Astrocyte of the cerebellum (primary cell): ENCODE results near the gene SMG7.

Experiments used
- DNase-seq: peaks from one replicate; pipeline ENCODE4 v3.0.0-alpha.2; 2011; ENCODE audit warnings: low read depth
- H3K4me3 ChIP-seq: 2 replicates; pipeline ENCODE4 v1.5.1; 2011; ENCODE audit warnings: mild to moderate bottlenecking, low read depth, low read length, moderate library complexity
- CTCF ChIP-seq: IDR thresholded peaks from 2 replicates; pipeline ENCODE4 v1.5.1; 2012; ENCODE audit warnings: low read length, low read depth, moderate library complexity, mild to moderate bottlenecking; ENCODE audit errors: missing control alignments
- in situ Hi-C: cut with HindIII; loops from 2 replicates; pipeline ENCODE4 v1.10.0; 2017; ENCODE audit warnings: low sequenced_read_pairs

Gene SMG7

GRCh38 chr1:183570451-183570850, 98.2 kb downstream of the SMG7 start:
- no peak for DNase-seq
- TF ChIP-seq CTCF = no peak
- no peak overlapping the region for H3K4me3 ChIP-seq
- in situ Hi-C loops = no loop called here

GRCh38 chr1:183571678-183572268, 99.5 kb downstream of the SMG7 start:
- no peak overlapping the region for H3K4me3 ChIP-seq
- no peak for TF ChIP-seq CTCF
- DNase-seq = no peak
- in situ Hi-C loops = no loop called here

GRCh38 chr1:183572721-183573120, 100.4 kb downstream of the SMG7 start:
- DNase-seq = no peak
- no peak for TF ChIP-seq CTCF
- in situ Hi-C loops = no loop called here
- H3K4me3 ChIP-seq = no peak overlapping the region

- H3K4me3 ChIP-seq = no peak overlapping the region
- in situ Hi-C loops = no loop called here
- no peak for DNase-seq
- no peak for TF ChIP-seq CTCF
Observed at GRCh38 chr1:183575606-183576005, 103.3 kb downstream of the SMG7 start.

- TF ChIP-seq CTCF = no peak
- no peak overlapping the region for H3K4me3 ChIP-seq
- DNase-seq = no peak
- in situ Hi-C loops = no loop called here
Observed at GRCh38 chr1:183576537-183576936, 104.2 kb downstream of the SMG7 start.

- H3K4me3 ChIP-seq = no peak overlapping the region
- no peak for TF ChIP-seq CTCF
- no peak for DNase-seq
- in situ Hi-C loops = no loop called here
Observed at GRCh38 chr1:183577897-183578465, 105.7 kb downstream of the SMG7 start.
